ENCODE measurements around the gene RAI1.

RAI1 gene

DNA sequence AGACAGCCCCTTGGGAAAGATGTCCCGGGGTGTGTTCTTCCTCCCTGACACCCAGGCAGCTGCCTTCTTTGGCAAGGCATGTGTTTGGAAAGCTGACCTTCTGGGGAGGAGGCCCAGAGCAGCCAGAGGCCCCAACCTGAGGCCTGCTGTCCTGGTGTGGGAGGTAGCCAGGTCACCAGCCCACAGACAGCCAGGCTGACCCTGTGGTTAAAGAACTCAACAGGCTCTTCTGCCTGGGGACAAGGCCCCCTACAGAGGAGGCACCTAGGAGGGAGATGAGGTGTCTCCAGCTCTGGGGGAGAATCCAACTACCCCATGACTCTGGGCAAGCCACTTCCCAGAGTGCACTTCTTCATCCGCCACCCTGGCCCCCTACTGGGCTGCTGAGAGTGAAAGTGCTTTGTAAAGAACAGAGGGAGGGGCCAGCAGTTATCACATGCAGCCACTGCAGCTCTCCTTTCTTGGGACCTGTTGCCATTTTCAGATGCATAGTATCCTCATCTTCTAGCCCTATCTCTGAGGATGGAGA, 168.7 kb downstream of the RAI1 start:
- peak; percentile 61 for DNase-seq

DNA sequence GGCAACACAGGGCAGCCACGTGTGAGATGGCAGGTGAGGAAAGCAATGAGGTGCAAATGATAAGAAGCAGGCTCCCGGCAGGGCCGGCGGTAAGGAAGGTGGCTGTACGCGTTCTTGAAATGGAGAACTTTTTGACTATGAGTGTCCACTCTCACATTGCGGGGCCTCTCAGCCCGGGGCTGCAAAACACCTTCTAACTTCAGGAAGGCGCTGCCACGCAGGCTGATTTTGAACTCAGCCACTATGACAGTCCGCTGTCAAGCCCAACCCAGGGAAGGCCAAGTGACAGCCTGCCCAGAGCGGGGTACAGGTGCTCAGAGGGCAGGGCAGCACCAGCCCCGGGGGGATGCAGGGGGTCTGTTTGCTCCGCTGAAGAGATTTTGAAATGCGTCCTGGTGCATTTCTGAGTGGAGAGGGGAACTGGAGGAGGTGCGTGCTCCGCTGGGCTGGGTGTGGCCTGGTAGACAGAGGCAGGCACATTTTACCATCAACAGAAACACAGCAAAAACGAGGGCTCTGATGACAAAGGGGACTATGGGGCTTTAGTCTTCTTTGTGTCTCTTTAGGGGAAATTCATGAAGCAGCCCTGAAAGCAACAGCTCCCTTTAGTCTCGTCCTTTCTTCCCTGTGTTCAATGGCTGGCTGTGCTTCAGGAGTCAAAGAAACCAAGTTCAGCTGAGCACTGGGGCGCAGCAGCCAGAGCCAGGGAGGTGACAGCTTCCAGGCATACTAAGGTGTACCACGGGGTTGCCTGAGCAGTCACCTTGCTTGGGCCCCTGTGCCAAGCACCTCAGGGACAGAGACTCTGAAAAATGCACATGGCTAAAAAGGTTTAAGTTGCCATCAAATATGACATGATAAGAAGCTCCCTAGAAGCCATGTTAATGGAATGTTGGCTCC, 170.1 kb downstream of the RAI1 start:
- no peak for DNase-seq

DNA sequence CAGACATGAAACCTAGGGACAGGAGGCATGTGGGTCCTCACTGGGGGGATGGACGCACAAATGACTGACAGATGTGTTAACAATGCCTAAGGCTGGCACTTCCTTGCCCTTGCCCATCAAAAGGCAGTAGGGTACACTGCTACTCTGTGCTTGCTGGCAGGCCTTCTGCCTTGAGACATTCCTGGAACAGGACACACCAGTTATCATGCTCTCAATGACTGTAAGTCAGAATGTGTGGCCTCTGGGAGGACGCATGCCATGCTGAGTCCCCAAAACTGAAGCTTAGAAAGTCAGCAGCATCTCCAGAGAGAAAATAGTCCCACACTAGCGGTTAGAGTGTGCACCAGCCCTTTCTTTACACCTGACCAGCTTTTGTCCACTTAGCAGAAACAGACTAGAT, 171.7 kb downstream of the RAI1 start:
- no peak for DNase-seq

DNA sequence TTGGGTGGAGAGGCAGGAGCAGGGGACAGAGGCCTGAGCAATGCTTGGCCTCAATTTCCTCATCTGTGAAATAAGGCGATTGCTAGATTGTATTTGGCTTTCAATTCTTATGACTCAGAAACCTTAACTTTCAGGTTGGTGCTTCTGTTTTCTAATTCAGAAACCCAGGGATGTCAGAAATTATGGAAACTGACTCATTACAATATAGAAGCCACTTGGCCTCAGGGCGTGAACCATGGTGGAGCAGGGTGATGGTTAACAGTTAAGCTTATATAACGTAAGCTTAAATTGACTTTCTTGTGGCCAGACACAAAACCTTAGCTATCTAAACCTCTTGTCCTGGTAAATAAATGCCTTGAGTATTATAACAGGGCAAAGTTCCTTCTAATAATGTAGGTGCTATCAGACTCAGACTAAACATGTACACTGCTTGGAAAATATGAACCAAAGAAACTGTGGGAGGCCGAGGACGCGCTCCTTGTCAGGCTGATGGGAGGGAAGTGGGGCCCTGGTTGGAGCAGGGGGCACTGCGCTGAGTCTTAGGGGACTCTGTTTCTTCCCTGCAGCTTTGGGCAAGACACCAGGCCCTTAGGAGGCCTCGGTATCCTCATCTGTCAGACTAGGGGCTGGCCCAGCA, 172.7 kb downstream of the RAI1 start:
- DNase-seq, result peak; percentile 56

DNA sequence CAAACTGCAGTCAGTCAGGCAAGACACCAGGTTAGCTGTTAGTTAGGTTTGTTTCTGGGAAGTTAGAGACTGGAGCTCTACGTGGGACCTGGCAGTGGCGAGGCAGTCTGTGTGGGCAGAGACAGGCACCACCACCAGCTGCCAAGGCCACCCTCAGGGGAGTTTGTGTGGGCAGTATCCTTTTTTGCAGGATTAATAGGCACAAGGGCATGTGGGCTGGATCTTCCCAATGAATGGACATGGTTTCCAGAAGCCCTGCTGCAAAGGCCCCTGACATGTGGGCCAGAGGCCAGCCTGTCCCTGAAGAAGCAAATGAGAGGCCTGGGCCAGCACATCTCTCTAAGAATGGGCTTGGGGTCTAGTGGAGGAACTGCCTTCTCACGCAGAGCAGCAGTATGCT, 174.7 kb downstream of the RAI1 start:
- no peak for DNase-seq

DNA sequence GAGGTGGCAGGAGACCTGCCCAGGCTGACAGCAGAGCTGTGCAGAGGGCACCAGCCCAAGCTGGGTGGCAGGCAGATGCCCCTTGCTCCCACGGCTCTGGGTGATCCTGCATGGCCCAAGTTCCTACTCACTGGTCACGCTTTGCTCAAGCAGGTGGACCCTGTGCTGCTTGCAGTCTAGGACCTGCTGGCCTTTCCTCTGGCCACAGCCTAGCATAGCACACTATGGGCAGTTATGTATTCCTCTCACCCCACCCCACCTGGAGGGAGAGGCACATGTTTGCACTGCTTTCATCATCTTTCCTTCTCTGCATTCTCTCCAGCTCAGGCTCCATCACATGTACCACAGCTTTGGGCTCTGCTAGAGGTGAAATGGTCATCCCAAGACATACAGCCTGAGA, 175.1 kb downstream of the RAI1 start:
- DNase-seq, result no peak

DNA sequence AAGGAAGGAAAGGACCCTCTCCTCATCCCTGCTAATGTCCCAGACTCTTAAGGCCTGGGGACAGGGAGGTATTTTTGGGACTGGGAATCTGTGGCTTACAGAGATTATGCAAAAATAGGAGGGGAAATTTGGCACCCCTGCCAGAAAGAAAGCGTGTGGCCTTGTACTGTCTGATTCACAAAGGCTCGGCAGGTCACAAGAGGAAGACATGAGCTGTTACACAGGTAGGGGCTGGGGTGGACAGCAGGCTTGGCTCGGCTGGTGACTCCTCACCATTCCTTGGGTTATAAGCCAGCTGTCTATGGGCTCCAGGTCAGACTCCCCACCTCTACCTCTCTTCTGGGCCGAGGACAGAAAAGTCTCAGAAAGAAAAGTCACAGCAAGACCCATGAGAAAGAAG, 176.2 kb downstream of the RAI1 start:
- no peak for DNase-seq

DNA sequence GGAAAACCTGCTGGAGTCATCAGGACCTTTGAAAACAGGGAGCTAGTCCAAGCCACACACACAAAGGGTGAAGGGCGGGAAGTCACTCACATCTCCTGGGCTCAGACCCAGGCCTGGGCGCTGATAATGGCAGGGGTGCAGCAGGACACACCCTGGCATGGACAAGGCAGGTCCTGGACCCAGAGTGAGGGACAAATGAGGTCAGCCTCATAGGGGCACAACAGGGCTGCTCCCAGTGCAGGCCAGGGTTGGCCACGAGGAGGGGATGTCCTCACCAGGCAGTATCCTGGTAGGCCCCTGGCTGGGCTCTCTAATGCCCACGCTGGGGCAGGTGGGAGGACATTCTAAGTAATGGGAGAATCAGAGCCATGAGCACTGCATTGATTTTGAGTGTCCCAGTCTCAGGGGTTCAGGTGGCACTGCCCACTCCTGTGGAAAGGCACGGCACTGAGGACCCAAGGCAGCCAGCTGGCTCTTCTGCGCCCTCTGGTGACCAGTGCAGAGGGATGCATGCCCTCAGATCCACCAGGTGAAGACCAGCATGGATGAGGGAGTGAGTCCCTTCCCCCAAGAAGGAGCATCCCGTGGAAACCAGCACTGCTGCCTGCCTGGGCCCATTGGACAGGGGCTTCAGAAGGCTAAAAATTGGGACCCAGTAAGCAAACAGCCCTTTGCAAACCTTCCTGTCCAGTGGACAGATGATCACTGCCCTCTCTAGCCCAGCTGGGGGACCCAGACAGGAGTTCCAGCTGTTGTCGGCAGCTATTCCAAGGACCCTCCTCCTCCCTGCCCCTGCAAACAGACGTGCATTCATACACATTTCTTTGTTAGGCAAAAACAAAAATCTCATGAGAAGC, 178.9 kb downstream of the RAI1 start:
- DNase-seq, result peak; percentile 70

DNA sequence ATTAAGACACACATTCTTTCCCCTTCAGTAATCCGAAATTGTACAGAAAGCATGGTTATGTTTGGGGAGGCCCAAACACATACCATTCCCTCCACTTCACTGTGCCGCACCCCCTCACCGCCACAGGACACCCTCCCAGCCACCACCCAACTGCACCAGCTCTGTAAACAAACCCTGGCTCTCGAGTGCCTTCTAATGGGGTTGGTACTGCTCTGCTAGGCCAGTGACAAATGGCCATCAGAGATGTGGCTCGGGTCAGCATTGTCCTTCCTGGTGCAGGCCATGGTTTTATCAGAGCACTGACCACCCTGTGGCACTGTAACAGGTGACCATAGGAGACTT, 179.5 kb downstream of the RAI1 start:
- no peak for DNase-seq
